DOHH2 (cell line): ENCODE results near the gene RORB.

Experiments used
- H3F3A ChIP-seq: fragments of 200-600 bp; sonication (generic), shearing (Covaris generic); 2 replicates; pipeline ENCODE4 v1.6.0; 2016; ENCODE audit warnings: antibody characterized with exemption, mild to moderate bottlenecking; ENCODE audit not compliant: control insufficient read depth, insufficient read depth
- H3K27ac ChIP-seq: fragments of 200-600 bp; sonication (generic); 2 replicates; pipeline ENCODE4 v1.5.1; 2014; ENCODE audit warnings: low read depth, mild to moderate bottlenecking, low read length, moderate library complexity
- H3K27me3 ChIP-seq: fragments of 200-600 bp; sonication (generic); 2 replicates; pipeline ENCODE4 v1.6.1; 2014; ENCODE audit warnings: mild to moderate bottlenecking, low read length, mixed read lengths; ENCODE audit not compliant: control insufficient read depth
- H3K36me3 ChIP-seq: fragments of 200-600 bp; sonication (generic); 2 replicates; pipeline ENCODE4 v1.6.1; 2014; ENCODE audit warnings: mild to moderate bottlenecking, low read length, moderate library complexity, mixed read lengths; ENCODE audit not compliant: control insufficient read depth
- H3K4me1 ChIP-seq: fragments of 200-600 bp; sonication (generic); 2 replicates; pipeline ENCODE4 v1.6.1; 2014; ENCODE audit warnings: mild to moderate bottlenecking, low read length, mixed read lengths; ENCODE audit not compliant: control insufficient read depth
- H3K4me2 ChIP-seq: fragments of 200-600 bp; sonication (generic); 2 replicates; pipeline ENCODE4 v1.6.0; 2014; ENCODE audit warnings: mild to moderate bottlenecking, low read length, moderate library complexity
- H3K4me3 ChIP-seq: fragments of 200-600 bp; sonication (generic); 2 replicates; pipeline ENCODE4 v1.5.1; 2014; ENCODE audit warnings: mild to moderate bottlenecking, low read length, mixed read lengths
- H3K79me2 ChIP-seq: fragments of 200-600 bp; sonication (generic); 2 replicates; pipeline ENCODE4 v1.6.1; 2014; ENCODE audit warnings: mild to moderate bottlenecking, low read length, mixed read lengths; ENCODE audit not compliant: control insufficient read depth
- H3K9me2 ChIP-seq: fragments of 200-600 bp; sonication (generic); replicated peaks from 2 replicates; pipeline ENCODE4 v1.6.1; 2014; ENCODE audit warnings: mild to moderate bottlenecking, low read length, mixed read lengths; ENCODE audit not compliant: control insufficient read depth
- H3K9me3 ChIP-seq: fragments of 200-600 bp; sonication (generic); 2 replicates; pipeline ENCODE4 v1.6.1; 2014; ENCODE audit warnings: antibody characterized with exemption, low read length, mixed read lengths; ENCODE audit not compliant: control insufficient read depth, insufficient read depth
- H4K20me1 ChIP-seq: fragments of 200-600 bp; sonication (generic); 2 replicates; pipeline ENCODE4 v1.6.0; 2014; ENCODE audit warnings: low read depth, mild to moderate bottlenecking, antibody characterized with exemption, low read length, moderate library complexity; ENCODE audit not compliant: control insufficient read depth, insufficient read depth
- EZH2phosphoT487 ChIP-seq: fragments of 200-600 bp; sonication (generic); IDR thresholded peaks from 2 replicates; pipeline ENCODE4 v1.6.1; 2017; ENCODE audit warnings: borderline replicate concordance, mild to moderate bottlenecking, antibody characterized with exemption, low read length, moderate library complexity, mixed read lengths
- TF ChIP-seq, protein P1 (sequence below): fragments of 200-600 bp; sonication (generic); IDR thresholded peaks from one replicate; pipeline ENCODE4 v1.5.1; 2014; ENCODE audit warnings: antibody characterized with exemption, mild to moderate bottlenecking, low read depth, low read length; ENCODE audit not compliant: poor library complexity, severe bottlenecking

Gene RORB

DNA sequence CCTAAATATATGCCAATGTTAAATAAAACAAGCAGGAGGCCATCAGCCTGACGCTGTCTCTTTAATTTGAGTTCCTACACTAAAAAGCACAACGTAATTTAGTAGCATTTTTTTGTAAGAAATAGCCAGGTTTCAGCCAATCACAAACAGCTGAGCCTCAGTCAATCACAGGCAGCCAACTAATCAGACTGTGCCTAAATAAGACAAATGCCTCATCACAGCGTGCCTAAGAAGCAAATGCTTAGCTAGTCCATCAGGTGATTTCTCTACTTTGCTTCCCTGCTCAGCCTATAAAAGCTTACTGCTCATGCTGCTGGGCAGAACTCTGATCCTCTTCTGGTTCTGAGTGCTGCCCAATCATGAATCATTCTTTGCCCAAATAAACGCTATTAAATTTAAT, 38.3 kb upstream of the RORB start:
- H3K4me2 ChIP-seq: no peak overlapping the region
- no peaks in the 10 kb centered on the region for H3K4me1 ChIP-seq

DNA sequence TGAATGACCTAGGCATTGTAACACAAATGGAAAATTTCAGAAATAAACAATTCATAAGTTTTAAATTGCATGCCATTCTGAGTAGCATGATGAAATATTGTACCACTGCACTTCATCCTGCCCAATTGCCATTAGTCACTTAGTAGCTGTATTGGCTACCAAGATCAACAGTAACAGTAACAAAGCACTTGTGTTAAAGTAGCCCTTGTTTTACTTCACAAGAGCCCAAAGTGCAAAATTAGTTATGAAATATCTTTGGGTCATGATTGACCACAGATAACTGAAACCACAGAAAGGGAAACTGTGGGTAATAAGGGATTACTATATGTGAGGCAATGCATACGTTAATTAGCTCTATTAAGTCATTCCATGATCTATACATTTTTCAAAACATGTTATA, 33.3 kb upstream of the RORB start:
- Histone ChIP-seq H3K4me2 (no peak overlapping the region), H3K9me3 (no peaks in the 10 kb centered on the region), H3F3A (no peaks in the 10 kb centered on the region), H3K4me1 (no peaks in the 10 kb centered on the region), H3K27me3 (no peaks in the 10 kb centered on the region), H3K27ac (no peak overlapping the region), H4K20me1 (no peaks in the 10 kb centered on the region), H3K79me2 (no peaks in the 10 kb centered on the region), H3K9me2 (no peaks in the 10 kb centered on the region), H3K36me3 (no peaks in the 10 kb centered on the region), H3K4me3 (no peak overlapping the region)
- TF ChIP-seq, protein P1, sequence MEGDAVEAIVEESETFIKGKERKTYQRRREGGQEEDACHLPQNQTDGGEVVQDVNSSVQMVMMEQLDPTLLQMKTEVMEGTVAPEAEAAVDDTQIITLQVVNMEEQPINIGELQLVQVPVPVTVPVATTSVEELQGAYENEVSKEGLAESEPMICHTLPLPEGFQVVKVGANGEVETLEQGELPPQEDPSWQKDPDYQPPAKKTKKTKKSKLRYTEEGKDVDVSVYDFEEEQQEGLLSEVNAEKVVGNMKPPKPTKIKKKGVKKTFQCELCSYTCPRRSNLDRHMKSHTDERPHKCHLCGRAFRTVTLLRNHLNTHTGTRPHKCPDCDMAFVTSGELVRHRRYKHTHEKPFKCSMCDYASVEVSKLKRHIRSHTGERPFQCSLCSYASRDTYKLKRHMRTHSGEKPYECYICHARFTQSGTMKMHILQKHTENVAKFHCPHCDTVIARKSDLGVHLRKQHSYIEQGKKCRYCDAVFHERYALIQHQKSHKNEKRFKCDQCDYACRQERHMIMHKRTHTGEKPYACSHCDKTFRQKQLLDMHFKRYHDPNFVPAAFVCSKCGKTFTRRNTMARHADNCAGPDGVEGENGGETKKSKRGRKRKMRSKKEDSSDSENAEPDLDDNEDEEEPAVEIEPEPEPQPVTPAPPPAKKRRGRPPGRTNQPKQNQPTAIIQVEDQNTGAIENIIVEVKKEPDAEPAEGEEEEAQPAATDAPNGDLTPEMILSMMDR: no peak
- no peak for TF ChIP-seq EZH2phosphoT487

More for the DNA sequence above, 38.3 kb upstream of the RORB start:
- no peaks in the 10 kb centered on the region for H3K79me2 ChIP-seq
- no peaks in the 10 kb centered on the region for H3K9me3 ChIP-seq
- TF ChIP-seq EZH2phosphoT487: no peak
- TF ChIP-seq, protein P1: no peak
- H4K20me1 ChIP-seq: no peaks in the 10 kb centered on the region
- H3K9me2 ChIP-seq: no peaks in the 10 kb centered on the region
- no peaks in the 10 kb centered on the region for H3F3A ChIP-seq
- no peaks in the 10 kb centered on the region for H3K36me3 ChIP-seq
- no peak overlapping the region for H3K4me3 ChIP-seq
- H3K27ac ChIP-seq: no peak overlapping the region
- H3K27me3 ChIP-seq: no peaks in the 10 kb centered on the region

DNA sequence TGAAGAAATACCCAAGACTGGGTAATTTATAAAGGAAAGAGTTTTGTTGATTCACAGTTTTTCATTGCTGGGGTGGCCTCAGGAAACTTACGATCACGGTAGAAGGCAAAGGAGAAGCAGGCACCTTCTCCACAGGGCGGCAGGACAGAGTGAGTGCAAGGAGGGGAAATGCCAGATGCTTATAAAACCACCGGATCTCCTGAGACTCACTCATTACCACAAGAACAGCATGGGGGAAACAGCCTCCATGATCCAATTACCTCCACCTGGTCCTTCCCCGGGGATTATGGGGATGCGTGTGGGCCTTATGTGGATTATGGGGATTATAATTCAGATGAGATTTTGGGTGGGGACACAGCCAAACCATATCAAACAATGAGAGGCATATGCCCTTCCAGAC, 18.5 kb upstream of the RORB start:
- H3F3A ChIP-seq: no peaks in the 10 kb centered on the region
- no peaks in the 10 kb centered on the region for H3K4me1 ChIP-seq
- H3K9me2 ChIP-seq: no peaks in the 10 kb centered on the region
- H4K20me1 ChIP-seq: no peaks in the 10 kb centered on the region
- no peak overlapping the region for H3K27ac ChIP-seq
- H3K4me2 ChIP-seq: no peak overlapping the region
- no peaks in the 10 kb centered on the region for H3K79me2 ChIP-seq
- TF ChIP-seq, protein P1: no peak
- TF ChIP-seq EZH2phosphoT487: no peak
- no peaks in the 10 kb centered on the region for H3K9me3 ChIP-seq
- H3K27me3 ChIP-seq: no peaks in the 10 kb centered on the region
- H3K4me3 ChIP-seq: no peak overlapping the region
- H3K36me3 ChIP-seq: no peaks in the 10 kb centered on the region

DNA sequence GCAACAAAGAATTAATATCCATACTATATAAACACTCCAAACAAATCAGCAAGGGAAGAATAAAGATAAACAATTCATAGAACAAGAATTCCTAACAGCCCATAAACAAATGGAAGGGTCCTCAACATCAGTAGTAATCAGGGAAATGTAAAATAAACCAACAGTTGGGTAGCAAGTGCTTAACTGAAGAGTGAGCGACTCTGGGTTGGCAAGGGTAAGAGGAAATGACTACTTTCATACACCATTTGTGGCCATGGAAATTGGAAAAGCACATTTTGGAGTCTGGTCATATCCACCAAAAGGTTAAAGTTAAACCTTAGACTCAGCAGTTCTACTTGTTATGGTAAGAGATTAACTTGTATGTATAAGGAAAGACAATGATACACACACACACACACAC, 17.4 kb upstream of the RORB start:
- Histone ChIP-seq H3K27me3 (no peaks in the 10 kb centered on the region), H3K27ac (no peak overlapping the region), H3K9me2 (no peaks in the 10 kb centered on the region), H3K79me2 (no peaks in the 10 kb centered on the region), H3K4me2 (no peak overlapping the region), H3K36me3 (no peaks in the 10 kb centered on the region), H4K20me1 (no peaks in the 10 kb centered on the region), H3K4me1 (no peaks in the 10 kb centered on the region), H3K9me3 (no peaks in the 10 kb centered on the region), H3K4me3 (no peak overlapping the region), H3F3A (no peaks in the 10 kb centered on the region)
- TF ChIP-seq, protein P1: no peak
- no peak for TF ChIP-seq EZH2phosphoT487
